NCI-H82 treated with DMSO at 0.1 percent for 48 hours (cell line): ENCODE measurements around the gene FANCL.
"Not testable (repeated sequence)": the region's sequence is repeated elsewhere in the genome, so short reads cannot be mapped to it uniquely, and the experiment has no call there.

ENCODE experiments used
- DNase-seq: peaks from one replicate; lab custom pipeline; 2025; ENCODE audit not compliant: unreplicated experiment; lab: John Stamatoyannopoulos, UW

Gene FANCL

DNA sequence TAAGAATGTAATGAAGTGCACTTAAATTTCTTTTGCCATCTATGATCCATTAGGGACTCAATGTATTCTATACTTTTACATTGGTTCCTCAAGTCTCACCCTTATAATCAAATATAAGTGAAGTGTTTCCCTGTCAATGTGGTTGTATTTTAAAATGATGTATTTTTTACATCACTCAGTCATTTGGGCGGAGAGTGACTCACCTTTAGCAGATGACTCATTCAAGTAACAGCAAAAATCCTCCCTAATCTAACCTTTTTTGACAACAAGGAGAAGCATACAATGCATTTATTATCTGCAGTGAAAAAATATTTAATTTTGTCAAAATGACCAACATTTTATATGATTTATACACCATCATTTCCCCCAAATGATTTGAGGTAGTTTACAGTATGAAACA is 94.4 kb downstream of the FANCL start:
- DNase-seq, result no peak

DNA sequence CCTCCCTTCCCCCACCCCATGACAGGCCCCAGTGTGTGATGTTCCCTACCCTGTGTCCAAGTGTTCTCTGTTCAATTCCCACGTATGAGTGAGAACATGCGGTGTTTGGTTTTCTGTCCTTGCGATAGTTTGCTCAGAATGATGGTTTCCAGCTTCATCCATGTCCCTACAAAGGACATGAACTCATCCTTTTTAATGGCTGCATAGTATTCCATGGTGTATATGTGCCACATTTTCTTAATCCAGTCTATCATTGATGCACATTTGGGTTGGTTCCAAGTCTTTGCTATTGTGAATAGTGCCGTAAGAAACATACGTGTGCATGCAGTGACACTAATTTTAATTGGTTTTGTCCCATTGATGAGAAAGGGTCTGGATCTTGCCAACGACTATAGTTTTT is 95.4 kb downstream of the FANCL start:
- not testable (repeated sequence) for DNase-seq

DNA sequence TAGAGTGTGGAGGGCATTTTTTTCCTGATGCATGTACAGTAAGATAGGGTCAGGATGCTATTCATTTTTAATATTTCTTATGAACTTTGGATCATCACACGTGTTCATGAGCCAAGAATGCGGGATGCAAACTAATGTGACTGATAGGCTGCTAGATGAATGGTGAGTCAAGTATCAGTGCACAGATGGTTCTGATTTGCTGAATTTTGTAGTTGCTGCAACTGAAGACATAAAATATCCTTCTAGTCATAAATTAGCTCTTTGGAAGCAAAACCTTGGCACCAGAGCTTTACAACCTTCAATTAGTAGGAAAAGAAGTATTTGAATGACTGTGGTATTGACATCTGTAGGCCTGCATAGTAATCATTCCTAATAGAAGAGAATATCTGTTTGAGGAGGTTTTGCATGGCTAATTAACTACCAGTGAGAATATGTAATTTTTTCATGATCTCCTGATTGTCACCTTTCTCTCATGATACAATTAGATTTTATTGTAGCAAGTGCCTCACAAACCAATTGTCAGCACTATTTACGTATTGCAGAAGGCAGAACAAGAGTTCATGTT is 100.5 kb downstream of the FANCL start:
- no peak for DNase-seq

DNA sequence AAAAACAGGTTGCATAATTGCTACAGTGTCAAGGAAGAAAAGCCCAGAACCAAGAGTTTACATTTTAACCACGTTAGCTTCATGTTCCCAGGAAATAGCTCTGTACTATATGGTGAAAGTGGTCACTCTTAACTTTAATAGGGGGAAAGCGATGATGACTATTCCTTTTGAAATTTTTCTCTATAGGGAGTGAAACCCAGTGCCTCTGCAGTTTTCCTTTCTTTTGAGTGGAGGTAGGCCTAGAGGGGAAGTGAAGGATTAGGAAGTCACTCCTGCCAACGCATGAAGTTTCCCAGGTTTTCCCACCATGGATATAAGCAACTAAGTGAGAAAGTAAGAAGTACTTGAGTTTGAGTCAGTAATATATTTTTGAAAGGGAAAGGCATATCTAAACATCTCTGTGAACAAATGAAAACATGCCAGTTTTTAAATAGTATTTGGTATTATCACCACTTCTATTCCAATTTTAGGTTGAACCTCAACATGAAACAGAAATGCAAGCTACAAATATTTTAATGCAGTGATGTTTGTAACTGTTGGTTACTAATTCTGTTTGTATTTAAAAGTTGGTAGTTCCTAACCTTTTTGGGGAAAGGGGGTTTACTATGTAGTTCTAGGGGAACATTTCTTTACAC is 102.6 kb downstream of the FANCL start:
- DNase-seq, result no peak

DNA sequence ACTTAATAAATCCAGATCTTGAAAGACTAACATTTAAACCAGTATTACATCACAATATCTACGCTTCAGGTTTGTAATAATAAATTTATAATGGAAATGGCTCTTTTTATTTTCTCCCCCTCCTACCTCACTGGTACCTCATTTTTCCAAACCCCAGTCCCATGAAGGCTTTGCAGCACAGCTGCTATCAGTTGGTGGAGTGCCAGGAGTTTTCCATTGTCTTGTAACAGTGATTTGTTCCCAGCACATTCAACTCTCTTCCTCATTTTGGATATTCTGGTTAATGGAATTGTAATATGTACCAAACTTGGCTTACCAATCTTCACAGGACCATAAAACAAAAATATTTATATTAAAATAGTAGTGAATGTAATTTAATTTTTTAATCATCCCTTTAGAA is 103.3 kb downstream of the FANCL start:
- no peak for DNase-seq

DNA sequence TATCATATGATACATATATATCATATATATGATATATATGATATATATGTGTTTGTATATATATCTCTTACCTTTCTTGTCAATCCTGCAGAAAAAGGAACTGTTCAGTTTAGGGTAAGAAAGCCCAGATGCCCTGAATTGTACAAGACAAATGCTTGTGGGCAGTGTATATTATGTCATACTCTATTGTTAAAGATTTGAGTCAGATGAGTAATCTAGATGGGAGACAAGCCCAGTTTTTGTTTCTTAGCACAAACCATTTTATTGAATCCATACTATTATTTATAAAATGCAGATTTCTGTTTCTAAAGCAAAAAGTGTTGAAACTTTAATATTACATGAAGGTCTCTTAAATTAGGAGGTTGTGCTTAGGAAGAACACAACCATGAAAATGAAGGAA is 103.9 kb downstream of the FANCL start:
- no peak for DNase-seq

DNA sequence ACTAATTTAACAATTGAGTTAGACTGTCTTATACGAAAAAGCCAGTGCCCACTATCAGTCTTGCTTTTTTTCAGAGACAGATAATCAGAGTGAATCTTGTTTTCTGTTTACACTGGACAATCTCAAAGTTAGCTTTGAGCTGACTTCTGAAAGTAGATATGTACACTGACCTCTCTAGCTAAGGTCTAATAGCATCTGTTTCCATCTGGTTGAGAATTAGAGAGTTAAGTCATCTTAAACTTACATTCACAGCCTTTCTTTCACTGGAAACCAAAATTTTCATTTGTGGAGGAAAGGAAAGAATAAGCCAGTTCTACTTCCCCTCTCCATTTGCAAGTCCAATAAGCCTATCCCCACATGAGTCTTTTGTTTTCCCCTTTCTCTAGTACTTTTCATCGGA is 105.3 kb downstream of the FANCL start:
- DNase-seq, result no peak

DNA sequence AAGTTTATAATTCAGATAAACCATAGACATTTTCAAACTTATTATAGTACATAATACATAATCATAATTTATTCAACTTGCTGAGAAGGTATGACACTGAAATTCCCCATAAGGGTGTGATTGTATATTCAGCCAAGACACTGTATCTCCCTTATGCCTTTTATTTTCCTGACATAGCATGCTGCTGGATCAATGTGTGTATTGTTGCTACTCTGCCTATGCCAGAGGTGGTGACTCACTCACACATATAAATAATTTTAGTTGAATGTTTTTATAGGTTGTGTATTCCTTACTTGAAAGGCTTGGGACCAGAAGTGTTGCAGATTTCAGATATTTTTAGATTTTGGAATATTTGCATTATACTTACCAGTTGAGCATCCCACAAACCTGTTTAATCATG is 107.7 kb downstream of the FANCL start:
- no peak for DNase-seq

DNA sequence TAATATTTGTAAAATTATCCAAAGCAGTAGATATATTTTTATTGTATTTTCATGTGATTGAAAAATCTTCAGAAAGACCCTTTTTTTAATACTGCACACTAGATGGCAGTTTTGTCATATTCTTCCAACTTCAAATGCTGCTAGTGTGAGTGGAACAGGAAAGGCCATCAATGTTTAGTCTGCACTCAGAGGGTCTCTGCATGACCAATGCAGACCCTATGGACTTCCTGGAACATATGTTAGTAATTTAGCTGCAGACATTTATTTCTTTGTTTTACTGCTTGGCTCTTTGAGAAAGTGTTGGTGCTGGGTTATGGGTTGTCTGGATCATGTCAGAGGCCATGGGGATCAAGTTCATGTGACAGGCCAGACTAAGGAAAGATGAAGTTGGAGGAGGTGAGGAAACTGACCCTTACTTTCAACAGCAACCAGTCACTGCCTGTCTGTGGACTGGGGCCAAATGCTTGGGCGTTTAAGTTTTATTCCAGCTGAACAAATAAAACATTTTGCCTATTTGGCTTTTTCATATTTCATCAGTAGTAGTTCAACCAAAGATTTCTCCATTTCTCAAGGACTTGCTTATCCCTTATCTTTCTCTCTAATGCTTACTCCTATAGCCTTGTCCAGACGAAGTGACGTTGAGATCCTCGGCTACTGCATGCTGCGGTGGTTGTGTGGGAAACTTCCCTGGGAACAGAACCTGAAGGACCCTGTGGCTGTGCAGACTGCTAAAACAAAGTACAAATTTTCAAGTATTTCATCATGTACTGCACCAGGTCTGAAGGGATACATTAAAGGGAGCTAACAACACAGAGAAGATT is 109.7 kb downstream of the FANCL start:
- no peak for DNase-seq

DNA sequence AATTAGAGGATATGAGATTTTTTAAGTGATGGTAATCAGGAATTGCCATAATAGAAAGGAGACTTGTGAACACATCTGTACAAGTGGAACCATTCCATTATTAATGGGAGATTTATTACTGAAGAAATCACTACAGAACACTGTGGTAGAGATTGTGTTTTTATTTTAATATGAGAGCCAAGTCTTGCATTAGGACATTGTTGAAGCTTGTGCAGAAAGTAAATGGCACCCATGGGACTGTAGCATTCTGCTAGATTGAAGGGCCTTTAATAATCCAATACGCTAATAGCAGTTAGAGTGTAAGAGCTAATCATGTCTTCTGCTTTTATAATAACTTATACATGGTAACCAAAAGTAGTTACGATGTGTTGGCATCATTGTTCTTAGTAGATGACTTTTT is 110.9 kb downstream of the FANCL start:
- DNase-seq, result no peak

DNA sequence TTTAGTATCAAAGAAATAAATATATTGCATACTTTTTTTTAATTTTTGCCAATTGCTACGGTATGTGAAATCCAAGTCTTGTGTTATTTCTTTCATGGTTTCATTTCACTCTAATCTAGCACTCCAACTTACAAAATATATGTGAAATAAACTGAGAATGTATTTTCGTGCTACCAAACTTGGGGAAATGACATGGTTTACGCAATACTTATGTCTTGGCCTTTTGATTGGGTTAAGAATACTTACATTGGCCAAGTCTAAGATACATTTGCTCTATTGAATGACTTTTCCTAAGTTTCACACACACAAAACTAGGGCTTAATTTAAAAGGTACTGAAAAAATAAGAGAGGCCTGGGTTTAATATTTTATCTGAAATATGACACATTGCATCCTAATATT is 114.0 kb downstream of the FANCL start:
- DNase-seq, result no peak

DNA sequence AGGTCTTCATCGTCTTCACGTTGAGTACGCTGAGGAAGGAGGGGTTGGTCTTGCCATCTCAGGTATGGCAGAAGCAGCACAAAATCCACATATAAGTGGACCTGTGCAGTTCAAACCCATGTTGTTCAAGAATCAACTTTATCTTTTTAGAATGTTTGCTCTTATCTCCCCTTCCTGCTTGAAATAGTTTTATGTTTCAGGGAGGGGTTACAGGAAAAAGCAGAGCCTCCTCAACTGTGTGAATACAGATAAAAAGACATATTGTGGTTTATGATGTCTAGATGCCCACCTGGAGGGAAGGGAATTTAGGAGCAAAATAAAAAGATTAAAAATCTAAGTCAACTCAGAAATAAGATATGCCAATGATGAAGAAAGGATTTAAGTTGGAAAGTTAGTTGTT is 118.6 kb downstream of the FANCL start:
- DNase-seq, result no peak

DNA sequence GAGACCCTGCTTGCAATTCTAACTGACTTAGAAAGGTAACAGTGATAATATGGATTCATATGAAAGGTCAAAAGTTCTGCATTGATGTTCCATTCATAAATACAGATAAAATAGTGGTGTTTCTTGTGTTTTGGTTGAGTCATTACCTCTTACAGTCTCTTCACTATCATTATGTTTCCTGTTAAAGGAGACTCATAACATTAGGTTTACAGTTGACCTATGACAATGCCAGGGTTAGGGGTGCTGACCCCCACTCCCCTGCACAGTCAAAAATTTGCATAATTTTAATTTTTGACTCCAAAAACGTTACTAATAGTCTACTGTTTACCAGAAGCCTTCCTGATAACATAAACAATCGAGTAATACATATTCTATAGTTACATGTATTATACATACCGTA is 119.1 kb downstream of the FANCL start:
- DNase-seq, result no peak

DNA sequence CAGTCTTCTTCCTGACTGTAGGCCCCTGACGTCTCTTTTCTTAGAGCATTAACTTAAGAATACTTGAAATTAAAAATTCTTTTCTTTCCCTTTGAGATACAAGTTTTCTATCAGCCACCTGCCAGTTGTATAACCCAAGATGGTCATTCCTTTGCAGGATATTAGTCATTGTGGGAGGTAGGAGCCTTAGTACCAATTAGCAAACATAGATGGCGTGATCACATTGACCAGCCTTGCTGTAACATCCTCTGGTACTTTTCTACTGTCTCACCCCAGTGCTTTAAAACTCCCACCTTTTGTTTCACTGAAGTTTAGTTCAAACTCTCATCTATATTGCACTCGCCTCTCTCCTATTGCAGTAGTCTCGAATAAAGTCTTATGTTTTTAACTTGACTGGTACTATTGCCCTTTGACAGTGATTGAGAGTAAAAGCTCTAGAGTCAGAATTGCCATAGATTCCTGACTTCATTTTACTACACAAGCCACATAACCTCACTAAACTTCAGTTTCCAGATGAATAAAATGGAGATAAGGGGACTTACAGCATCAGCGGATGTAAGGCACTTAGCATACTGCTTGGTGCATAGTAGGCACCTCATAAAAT is 120.4 kb downstream of the FANCL start:
- DNase-seq, result no peak

DNA sequence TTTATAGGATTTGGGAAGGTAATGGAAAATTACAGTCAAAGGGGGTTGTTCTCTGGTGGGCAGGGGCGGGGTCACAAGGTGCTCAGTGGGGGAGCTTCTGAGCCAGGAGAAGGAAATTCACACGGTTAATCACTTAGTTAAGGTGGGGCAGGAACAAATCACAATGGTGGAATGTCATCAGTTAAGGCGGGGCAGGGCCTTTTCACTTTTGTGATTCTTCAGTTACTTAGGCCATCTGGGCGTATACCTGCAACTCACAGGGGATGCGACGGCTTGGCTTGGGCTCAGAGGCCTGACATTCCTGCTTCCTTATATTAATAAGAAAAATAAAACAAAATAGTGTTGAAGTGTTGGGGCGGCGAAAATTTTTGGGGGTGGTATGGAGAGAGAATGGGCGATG is 127.6 kb downstream of the FANCL start:
- not testable (repeated sequence) for DNase-seq

DNA sequence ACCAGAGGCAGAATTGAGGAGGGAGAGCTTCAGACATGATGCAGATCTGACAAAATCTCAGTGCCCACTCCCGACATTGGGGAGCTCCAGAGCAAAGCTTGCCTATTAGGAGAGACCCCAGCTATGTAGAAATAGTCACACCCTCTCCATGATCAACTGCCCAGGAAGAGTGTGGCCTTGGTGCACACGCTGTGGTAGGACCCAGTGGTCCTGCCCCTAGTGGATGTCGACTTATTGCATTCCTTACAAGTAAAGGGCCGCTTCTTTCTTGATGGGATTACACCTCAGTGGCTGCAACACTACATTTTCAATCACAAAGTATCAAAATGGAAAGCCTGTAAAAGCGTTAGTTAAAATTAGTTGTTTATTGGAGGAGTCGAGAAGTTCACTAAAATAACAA is 130.4 kb downstream of the FANCL start:
- no peak for DNase-seq

DNA sequence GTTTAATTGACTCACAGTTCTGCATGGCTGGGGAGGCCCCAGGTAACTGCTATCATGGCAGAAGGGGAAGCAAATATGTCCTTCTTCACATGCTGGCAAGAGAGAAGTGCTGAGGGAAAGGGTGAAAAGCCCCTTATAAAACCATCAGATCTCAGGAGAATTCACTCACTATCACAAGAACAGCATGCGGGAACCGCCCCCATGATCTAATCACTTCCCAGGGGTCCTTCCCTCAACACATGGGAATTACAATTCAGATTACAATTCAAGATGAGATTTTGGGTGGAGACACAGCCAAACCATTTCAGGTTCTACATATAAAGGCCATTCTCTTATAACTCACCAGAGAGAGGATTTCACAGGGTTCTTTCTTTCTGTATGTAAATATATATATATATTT is 131.6 kb downstream of the FANCL start:
- DNase-seq, result no peak
